22Rv1 (cell line): Measurements from ENCODE around the gene CD46.

Experiments
- H3K27ac ChIP-seq: fragments of 450-650 bp; 2 replicates; pipeline ENCODE4 v1.5.1; 2017
- CTCF ChIP-seq: fragments of 450-650 bp; IDR thresholded peaks from 2 replicates; pipeline ENCODE4 v1.5.1; 2017; ENCODE audit warnings: mild to moderate bottlenecking
- ZFX ChIP-seq: fragments of 450-650 bp; IDR thresholded peaks from 2 replicates; pipeline ENCODE4 v1.6.1; 2017; ENCODE audit warnings: antibody characterized with exemption, borderline replicate concordance

CD46 gene

GRCh38 chr1:207810173-207810572 lies 58.3 kb downstream of the CD46 start:
- TF ChIP-seq CTCF (no peak), ZFX (no peak)
- H3K27ac ChIP-seq, result peak overlapping the region; percentile 71

GRCh38 chr1:207810606-207811295 lies 58.9 kb downstream of the CD46 start:
- no peak for TF ChIP-seq ZFX
- TF ChIP-seq CTCF, result no peak
- peak overlapping the region; percentile 71 for H3K27ac ChIP-seq

DNA sequence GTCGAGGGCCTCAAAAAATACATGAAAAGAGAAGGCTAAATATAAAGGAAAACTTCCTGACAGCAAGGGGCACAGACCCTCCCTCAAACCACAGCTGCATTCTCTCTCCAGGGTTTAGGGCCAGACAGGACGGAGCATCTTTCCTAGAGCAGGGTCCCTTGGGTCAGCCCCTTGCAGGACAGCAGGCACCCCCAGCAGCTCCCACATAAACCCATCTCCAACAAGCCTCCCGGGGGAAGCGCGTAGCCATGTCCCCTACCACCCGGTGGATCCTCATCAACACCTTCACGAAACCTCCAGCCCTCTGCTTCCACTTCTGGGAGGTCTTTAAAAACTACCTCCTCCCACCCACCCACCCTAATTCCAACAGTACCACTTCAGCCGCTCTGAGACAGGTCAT lies 59.5 kb downstream of the CD46 start:
- TF ChIP-seq ZFX, result no peak
- no peak for TF ChIP-seq CTCF

DNA sequence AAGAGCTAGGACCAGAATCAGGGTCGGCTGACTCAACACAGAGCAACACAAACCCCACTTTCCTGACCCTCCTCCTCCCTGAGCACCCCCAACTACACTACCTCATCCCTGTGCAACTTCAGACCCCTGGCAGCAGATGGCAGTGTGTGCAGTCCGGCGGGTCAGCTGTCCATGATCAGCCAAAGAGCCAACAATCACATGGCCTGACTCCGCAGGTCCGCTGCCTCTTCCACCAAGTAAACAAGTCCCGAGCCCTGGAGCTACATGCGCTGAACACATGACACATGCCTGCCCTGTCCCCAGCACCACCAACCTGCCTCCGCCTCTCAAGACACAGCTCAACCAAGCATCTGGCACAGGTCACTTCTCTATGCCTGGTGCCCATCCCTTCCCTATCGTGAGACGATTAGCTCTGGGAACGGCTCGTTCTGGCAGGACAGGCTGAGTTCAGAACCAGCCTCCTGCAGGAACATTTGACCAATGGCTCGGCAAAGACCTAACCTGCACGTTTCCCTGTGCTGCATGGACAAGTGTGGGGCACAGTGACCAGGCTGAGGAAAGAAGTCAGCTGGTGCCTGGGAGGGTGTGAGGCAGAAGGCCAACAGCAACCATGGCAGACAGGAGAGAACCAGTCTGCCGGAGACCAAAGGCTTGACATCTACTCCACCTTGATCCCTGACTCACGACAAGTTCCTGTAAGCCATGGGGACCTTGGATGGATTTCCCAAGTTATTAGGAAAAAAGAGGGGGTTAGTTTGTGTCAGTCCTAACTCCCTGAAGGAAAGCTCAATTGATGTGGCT lies 60.3 kb downstream of the CD46 start:
- H3K27ac ChIP-seq, result peak overlapping the region; percentile 71
- TF ChIP-seq CTCF, result peak; percentile 74
- no peak for TF ChIP-seq ZFX

More for the DNA sequence above, 59.5 kb downstream of the CD46 start:
- peak overlapping the region; percentile 71; the same call in 1 of the 2 replicates for H3K27ac ChIP-seq

- peak overlapping the region; percentile 71 for H3K27ac ChIP-seq
- TF ChIP-seq ZFX (no peak), CTCF (no peak)
These were observed 61.1 kb downstream of the CD46 start for GRCh38 chr1:207812778-207813511.

DNA sequence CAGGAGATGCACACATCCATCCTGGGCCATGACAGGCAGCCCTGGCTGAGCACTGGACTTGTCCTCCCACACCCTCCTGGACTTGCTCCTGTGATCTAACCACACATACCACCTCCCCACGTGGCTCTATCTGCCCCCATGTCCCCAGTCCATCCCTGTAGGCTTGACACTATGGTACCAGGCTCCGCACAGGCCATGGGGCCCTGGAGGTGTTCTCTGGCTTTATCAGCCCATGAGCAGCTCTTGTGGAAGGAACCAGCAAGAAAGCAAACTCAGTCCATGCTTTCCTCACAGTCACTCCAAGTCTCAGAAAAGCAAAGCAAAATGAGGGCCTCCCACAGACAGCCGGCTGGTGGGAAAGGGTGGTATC lies 61.6 kb downstream of the CD46 start:
- H3K27ac ChIP-seq, result peak overlapping the region; percentile 71; the same call in 1 of the 2 replicates

More for the DNA sequence above, 61.6 kb downstream of the CD46 start:
- TF ChIP-seq CTCF (no peak), ZFX (no peak)
